Activated CD8-positive, alpha-beta memory T cell treated with anti-CD3 and anti-CD28 coated beads for 48 hours (primary cell): ENCODE measurements around the gene INPP5K.

ENCODE experiments used
- DNase-seq, 3 experiments: peaks; one replicate each; pipeline ENCODE4 v3.0.0-alpha.2; 2020; ENCODE audit warnings: low read depth in 2 of 3, low spot score in 2 of 3

Gene INPP5K

DNA sequence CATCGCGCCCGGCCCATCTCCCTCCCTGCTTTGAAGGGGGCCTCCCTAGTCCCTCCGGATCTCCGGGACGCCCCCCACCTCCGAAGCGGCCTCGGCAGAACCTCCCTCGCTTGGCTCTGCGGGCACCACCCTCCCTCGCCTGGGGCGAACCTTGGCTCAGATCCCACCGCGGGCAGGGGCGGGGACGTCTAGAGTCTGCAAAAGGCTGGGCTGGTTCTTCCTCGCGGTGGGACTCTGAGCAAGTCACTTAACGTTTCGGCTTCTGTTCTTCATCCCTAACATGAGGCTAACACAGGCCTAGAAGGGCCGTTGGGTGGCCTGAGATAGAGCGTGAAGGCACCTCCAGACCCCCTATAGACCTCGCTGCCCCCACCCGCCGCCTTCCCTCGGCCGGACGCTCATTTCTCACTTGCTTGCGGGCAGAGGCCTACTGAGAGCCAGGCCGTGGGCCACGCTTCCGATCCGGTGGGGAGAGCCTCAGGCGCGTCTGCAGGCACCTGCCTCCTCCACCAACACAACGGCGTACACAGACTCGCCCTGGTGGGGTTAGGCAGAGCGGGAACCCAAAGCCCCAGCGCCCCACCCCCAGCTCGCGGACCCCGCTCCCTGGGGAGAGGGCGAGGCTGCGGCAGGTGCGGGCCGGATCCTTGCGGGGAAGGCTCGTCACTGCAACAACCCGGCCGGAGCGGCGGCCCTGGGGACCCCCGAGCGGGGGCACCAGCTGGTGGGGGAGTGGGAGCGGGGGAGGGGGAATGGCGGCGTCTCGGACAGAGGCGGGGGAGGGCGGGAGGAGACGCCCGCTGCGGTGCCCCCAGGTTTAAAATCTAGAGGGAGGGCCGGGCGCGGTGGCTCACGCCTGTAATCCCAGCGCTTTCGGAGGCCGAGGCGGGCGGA, 29.4 kb downstream of the INPP5K start:
- peak; percentile 47 to 72 (median 54) for DNase-seq

DNA sequence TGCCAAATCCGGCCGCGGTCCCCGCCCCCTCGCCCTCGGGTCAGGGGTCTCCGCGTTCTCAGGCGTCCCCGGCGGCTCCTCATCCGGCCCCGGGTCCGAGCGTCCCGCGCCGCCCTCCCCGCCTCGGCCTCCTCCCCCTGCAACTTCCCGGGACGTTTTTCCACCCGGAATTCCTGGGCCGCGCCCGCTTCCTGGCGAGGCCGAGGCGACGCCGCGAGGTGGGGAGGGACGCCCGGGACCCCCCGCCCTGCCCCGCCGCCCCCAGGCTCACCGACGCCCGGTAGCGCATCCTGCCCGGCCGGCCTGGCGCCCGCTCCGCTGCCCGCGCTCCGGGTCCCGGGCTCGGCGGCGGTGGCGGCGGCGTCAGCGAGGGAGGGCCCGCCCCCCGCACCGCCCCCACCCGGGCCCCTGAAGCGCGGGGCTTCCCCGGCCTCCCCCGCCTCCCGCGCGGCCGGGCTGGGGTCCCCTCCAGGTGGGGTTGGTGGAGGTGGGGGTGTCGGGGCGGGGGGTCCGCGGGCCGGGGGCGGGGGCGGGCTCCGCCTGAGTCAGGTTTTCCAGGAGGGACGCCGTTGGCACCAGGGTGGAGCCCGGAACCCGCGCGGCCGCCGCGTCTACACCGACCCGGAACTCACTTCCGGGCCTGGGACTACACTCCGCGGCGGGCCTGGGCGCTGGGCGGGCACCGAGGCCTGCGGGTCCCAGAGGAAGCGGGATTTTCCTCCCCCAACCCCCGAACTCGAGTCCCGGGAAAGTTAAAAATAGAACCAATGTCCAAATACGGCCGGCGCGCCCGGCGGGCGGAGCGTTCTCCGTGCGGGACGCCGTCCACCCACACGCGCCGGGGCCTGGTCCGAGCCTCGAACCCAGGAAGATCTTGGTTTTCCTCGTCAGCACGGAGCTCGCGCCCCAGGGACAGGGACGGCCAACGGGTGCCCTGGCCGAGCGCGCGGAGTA, 30.7 kb downstream of the INPP5K start:
- peak in 2 of 3 experiments; percentile 34 to 43 for DNase-seq

DNA sequence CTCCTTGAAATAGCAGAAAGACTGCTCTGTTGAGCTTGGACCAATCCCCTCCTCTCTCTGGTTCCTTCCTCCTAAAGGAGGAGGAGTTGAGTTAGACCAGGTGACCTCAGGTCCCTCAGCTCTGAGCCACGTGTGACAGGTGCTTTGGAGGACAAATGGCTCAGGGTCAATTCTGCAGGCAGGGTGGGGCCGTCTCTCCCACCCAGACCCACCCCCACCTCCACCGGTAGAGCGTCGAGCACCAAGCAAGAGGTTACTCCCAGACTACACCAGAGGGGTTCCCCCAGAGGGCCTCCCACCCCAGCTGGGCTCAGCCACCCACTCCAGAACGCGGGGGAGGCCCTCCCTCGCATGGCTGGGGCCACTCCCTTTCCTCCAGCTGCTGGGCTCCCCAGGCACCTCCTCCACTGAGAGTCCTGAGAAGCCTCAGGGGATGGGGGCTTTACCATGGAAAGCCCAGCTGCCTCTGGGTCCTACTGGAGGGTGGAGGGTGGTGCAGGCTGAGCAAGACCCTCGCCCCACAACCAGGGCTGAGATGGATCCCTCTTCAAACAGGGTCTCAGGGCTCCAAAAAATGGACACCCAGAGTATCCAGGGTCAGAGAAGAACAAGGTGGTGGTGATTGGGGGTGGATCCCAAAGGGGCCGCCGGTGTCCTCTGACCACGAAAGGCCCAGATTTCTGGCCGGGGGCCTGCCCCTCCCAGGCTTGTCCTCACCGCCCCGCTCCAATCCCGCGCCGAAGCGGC, 31.6 kb downstream of the INPP5K start:
- no peak for DNase-seq

DNA sequence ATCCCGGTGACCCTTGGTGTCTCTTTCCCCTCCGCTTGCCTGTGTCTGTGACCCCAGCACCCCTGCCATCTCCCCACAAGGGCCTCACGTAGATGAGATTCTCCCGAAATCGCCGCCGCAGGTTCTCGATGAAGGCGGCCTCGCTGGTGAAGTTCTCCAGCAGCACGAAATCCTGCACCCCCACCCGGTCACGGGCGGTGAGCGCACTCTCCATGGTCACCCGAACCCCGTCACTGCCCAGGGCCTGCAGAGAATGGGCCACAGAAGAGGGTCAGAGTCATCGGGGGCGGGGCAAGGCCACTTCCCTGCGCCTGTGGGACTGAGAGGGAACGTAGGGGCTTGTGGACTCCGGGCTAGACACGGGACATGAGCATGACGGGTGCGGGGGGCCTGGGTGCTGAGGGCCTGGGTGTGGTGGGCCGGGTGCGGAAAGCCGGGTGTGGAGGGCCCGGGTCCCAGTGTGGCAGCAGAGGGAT, 32.3 kb downstream of the INPP5K start:
- no peak for DNase-seq

DNA sequence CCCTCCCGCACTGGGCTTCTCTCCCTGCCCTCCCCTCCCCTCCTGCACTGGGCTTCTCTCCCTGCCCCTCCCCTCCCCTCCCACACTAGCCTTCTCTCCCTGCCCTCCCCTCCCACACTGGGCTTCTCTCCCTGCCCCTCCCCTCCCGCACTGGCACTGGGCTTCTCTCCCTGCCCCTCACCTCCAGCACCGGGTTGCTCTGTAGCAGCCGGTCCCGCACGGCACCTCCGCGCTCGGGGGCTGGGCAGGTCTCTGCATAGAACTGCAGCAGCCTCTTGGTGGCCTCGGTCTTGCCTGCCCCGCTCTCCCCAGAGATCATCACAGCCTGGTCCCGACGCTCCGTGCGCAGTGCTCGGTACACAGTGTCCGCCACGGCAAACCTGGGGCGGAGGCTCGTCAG, 33.7 kb downstream of the INPP5K start:
- DNase-seq: no peak

DNA sequence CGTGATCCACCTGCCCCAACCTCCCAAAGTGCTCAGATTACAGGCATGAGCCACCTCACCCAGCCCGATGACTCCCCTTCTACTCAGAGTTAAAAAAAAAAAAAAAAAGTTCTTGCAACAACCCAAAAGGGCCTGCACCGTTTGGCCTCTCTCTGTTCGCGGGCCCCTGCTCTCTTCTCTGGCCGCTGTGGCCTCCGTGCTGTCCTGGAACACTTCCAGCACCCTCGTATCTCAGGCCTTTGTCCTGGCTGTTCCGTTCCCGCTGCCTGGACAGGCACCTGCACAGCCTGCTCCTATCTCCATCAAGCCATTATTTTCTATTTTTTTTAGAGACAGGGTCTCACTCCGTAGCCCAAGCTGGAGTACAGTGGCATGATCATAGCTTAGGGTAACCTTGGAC, 34.7 kb downstream of the INPP5K start:
- no peak for DNase-seq

DNA sequence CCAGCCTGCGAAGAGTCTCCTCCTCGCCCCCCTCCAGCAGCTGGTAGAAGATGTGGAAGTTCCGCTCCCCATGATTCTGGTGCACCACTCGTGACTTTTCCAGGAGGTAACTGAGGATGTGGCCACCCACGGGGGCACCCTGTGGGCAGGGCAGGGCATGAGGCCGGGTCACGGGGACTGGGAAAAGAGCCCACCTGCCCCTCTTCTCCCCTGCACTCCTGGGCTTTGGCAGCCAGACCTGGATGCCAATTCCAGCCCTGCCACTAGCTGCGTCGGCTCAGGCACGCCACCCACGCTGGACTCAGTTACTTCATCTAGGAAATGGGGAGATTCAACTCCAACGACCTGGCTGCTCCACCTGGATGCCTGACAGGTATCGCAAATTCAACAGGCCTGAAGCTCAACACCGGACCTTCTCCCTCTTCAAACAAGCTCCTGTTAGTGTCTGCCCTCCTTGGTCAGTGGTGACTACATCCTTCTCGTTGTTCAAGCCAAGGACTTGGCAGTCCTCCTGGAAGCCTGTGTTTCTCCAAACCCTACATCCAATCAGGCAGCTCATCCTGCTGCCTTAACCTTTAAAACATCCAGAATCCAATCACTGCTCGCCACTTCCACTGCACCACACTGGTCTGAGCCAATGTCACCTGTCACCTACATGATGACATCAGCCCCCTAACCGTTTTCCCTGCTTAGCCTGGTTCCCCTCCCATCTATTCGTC, 35.5 kb downstream of the INPP5K start:
- DNase-seq: no peak

DNA sequence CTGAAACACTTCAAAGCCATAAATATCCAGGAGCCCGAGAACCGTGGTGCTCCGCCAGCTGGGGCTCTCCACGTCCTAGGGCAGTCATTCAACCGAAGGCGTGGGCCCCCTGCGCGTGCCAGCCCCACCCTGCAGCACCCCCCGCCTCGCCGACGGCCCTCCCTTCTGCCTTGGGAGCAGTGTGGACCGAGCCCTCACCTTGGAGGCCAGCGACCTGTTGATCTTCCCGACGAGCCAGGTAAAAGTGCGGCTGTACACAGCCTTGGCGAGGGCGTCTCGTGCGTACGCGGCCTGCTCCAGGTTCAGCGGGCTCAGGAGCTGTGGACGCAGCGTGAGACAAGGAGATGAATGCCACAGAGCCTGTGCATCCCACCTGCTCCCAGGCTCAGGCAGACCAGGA, 38.0 kb downstream of the INPP5K start:
- DNase-seq: no peak

DNA sequence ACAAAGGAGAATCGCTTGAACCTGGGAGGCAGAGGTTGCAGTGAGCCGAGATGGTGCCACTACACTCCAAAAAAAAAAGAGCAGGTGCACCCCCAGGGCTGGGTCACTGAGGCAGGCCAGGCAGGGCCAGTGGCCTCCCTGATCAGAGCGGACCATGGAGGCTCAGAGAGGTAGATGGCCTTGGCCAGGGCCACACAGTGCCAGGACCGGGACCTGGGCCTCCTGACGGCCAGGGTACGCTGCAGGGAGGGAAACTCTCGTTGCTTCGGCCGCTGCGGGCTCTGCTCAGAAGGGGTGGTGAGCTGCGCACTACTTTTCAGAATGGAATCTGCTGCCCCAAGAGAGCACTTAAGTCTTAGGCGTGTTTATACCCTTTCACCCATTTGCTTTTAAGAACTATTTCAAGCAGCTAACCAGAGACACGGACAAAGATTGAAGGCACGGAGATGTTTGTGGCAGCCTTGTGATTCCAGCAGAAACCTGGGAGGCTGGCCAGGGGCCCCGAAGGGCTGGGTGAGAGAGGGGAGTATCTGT, 41.0 kb downstream of the INPP5K start:
- no peak for DNase-seq

DNA sequence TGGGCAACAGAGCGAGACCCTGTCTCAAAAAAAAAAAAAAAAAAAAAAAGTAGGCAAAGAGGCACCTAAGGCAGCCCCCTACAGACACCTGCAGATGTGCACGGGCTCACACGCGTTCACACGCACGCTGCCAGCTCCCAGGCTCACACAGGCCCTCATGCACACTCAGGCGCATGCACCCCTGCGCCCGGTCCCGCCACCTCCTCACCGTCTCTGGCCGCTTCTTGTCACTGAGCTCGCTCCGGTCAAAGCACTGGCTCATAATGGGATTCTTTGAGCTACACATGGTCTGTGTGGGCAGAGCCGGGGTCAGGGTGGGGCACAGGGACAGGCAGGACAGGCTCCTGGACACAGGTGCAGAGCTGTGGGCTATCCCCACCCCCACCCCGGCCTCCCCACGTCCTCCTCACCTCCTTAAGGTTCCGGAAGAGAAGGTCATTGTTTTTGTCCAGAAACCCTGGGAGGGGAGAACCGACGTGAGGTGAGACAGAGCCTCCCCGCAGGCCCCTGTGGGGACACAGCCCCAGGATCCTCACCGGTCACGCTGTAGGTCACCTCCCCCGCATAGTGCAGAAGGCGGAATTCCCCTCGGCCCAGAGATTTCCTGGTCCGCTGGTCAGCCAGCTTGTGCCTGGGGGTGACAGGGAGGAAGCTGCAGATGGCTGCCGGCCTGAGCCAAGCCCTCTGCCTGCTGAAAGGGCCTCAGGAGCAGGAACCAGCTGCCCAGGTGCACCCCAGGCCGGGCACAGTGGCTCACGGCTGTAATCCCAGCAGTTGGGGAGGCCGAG, 41.8 kb downstream of the INPP5K start:
- DNase-seq: no peak

DNA sequence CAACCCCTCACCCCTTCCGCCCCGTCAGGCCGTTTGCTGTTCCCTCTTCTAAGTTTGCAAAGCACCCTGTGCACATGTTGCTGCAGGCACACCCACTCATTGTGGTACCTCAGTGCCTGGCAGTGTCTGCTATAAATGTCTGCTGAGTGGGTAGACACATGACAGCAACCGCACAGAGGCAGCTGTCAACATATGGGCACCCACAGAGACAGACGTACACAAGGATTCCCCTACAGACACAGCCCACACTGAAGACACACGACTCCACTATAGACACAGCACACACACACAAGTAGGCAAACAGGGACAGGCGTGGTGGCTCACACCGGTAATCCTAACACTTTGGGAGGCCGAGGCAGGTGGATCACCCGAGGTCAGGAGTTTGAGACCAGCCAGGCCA, 42.6 kb downstream of the INPP5K start:
- no peak for DNase-seq

DNA sequence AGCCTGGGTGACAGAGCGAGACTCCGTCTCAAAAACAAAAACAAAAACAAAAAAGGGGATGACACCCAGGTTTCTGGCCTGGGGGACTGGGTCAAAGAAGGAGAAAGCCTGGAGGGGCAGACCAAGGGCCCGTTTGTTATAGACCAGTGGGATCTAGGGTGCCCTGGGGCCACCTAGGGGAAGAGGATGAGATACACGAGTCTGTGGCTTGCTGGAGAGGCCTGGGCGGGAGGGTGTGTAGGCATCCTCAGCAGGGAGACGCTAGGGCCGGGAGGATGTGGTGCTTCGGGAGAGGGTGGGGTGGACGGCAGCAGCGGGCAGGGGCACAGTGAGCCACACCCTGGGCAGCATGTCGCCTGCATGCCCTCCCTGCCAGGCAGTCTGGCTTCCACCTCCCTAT, 43.2 kb downstream of the INPP5K start:
- no peak for DNase-seq

DNA sequence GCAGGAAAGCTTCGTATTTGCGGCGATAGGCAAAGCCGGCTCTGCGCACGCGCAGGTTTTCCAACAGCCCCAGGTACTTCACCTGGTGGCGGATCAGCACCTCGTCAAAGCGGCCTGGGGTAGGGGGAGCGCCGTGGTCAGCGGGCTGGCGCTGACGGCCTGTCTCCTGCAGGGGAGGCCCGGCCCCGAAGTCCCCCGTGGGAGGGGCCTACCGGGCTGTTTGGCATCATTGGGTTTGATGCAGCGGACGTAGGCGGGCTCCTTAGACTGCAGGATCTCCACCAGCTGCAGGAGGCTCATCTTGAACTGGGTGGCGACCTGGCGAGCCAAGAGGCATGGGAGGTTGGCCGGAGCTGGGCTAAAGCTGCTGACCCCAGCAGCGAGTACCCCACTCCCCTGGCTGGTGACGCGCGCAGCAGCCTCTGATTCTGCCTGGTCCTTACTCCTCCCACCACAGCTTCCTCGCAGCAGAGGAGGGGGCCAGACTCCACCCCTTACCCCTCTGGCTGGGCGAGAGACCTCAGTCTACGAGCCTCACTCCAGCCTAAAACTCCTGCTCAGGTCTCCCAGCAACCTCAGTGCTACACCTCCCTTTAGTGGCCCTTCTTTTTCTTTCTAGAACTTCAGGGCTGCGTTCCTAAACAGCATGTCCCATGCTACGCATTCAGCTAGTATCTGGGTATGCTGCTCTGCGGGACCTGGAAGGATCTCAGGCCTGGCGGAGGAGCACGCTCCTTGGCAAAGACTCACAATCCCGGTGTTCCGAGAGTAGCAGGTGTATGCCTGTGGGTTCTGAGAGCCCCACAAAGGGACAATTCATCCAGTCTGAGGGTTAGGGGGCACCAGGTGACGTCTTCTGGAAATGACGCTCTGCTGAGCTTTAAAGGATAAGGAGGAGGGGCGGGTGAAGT, 44.2 kb downstream of the INPP5K start:
- DNase-seq: no peak

DNA sequence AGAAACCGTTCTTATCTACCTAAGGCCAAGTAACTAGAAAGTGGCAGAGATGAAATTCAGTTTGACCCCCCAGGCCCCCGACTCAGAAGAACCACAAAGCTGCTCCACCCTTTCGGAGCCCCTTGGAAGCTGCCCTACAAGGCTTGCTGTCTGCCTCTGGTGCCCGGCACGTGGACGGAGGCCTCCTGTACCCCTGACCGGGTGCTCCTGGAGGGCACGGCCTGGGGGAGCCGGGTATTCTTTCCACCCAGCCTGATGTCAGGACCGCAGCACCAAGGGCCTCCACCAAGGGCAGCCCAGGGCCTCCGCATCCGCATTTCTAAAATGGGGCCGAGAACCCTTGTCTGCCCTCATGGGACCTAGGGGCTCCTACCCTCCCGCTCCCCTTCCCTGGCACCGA, 44.9 kb downstream of the INPP5K start:
- DNase-seq: no peak

DNA sequence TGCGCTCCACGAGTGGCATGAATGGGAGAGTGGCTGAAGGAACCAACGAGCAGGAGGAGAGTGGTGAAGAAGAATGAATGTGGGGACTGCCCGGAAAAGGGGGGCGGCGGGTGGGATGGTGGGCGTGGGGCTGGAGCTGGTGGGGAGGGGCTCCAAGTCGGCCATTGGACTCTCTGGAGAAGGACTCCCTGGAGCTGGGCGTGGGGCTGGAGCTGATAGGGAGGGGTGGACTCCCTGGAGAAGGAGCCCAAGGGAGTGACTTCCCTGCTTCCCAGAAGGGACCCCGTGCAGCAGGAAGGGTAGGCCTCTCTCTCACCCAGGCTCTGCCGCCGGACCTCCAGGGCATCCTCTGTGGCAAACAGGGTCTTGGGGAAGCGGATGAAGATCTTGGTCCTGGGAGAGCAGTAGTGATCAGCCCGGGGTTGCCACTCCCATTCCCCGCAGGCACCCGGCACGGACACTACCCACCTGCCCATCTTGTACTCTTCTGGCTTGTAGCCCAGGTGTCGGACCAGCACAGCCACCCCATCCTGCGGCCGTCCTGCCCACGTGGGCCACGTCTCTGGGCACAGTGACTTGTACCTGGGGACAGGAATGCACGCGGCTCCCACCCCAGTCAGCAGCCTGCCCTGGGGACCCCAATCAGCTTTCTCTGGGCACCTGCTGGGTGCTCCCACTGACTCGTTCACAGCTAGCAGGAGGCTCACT, 45.5 kb downstream of the INPP5K start:
- no peak for DNase-seq

DNA sequence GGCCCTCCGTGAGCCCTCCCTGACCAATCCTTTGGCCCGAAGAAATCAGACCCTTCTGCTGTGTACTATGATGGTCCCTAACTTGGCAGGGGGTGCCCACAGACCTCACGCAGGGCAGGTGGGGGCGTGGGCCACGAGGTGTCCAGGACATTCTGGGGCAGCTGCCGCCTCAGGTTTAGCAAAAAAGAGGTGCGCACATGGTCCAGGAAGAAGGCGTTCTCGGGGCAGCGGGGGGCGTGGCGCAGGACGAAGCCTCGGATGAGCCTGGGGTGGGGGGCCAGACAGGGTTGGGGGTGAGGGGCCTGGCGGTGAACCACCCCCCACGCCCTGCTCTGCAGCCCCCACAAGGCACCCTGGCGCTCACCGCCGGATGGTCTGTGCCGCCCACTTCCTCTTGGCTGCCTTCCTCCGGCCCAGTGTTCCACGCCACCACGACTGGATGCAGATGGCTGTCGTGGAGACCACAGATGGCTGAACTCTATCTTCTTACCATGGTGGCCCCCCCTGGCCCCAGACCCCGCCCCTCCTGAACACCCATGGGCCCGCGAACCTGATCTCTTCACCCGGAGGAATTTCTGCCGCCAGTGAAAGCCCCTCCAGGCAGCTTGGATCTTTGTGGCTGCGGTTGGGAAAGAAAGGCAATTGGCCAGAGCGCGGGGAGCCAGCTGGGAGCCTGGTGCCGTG, 46.2 kb downstream of the INPP5K start:
- no peak for DNase-seq

DNA sequence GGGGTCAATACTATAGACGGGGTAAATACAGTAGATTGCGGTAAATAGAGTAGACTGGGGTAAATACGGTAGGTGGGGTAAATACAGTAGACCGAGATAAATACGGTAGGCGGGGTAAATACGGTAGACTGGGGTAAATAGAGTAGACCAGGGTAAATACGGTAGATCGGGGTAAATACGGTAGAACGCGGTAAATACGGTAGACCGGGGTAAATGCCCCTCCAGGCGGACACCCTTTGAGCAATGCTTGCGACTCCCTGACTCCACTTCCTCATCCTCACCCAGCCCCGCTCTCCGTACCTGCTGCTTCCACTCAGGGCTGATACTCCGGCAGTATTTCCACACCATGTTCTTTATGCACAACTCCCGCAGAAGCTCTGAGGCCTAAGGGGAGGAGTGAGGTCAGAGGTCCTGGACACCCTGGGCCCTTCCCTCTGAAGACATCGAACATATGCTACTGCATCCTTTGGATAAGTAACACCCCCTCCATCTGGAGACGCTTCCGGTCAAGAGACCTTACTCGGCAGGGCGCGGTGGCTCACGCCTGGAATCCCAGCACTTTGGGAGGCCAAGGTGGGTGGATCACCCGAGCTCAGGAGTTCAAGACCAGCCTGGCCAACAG, 47.1 kb downstream of the INPP5K start:
- DNase-seq: no peak
